Parathyroid adenoma (tissue), 2 donors: ENCODE measurements around the gene IFT81.
"Not testable (repeated sequence)": the region's sequence is repeated elsewhere in the genome, so short reads cannot be mapped to it uniquely, and the experiment has no call there.

ENCODE experiments used
- H2AFZ ChIP-seq: fragments of 300-600 bp; sonication (generic); one replicate; pipeline ENCODE4 v1.7.0; 2017; ENCODE audit warnings: antibody characterized with exemption, mild to moderate bottlenecking
- H3K27ac ChIP-seq: fragments of 300-600 bp; sonication (generic); one replicate; pipeline ENCODE4 v1.7.0; 2017
- H3K27me3 ChIP-seq: fragments of 300-600 bp; sonication (generic); one replicate; pipeline ENCODE4 v1.7.0; 2017; ENCODE audit warnings: low read length; ENCODE audit not compliant: control insufficient read depth, insufficient read depth
- H3K36me3 ChIP-seq: fragments of 300-600 bp; sonication (generic); one replicate; pipeline ENCODE4 v1.7.0; 2017; ENCODE audit warnings: low read length; ENCODE audit not compliant: control insufficient read depth, insufficient read depth
- H3K4me1 ChIP-seq: fragments of 300-600 bp; sonication (generic); one replicate; pipeline ENCODE4 v1.7.0; 2017; ENCODE audit warnings: control low read depth
- H3K4me2 ChIP-seq: fragments of 300-600 bp; sonication (generic); one replicate; pipeline ENCODE4 v1.7.0; 2017; ENCODE audit warnings: low read length
- H3K4me3 ChIP-seq: fragments of 300-600 bp; sonication (generic); one replicate; pipeline ENCODE4 v1.7.0; 2017; ENCODE audit warnings: low read depth, low read length
- H3K79me2 ChIP-seq: fragments of 300-600 bp; sonication (generic); one replicate; pipeline ENCODE4 v1.7.0; 2017; ENCODE audit warnings: control low read depth
- H3K9ac ChIP-seq: fragments of 300-600 bp; sonication (generic); one replicate; pipeline ENCODE4 v1.7.0; 2017; ENCODE audit warnings: mild to moderate bottlenecking
- H3K9me3 ChIP-seq: fragments of 300-600 bp; sonication (generic); one replicate; pipeline ENCODE4 v1.7.0; 2017; ENCODE audit warnings: low read length; ENCODE audit not compliant: control insufficient read depth
- TF ChIP-seq, protein P1 (sequence below): fragments of 300-600 bp; sonication (generic); IDR thresholded peaks from one replicate; pipeline ENCODE4 v1.7.0; 2017; ENCODE audit warnings: antibody characterized with exemption, mild to moderate bottlenecking
- donor health status: primary hyperparathyroidism.

Gene IFT81

DNA sequence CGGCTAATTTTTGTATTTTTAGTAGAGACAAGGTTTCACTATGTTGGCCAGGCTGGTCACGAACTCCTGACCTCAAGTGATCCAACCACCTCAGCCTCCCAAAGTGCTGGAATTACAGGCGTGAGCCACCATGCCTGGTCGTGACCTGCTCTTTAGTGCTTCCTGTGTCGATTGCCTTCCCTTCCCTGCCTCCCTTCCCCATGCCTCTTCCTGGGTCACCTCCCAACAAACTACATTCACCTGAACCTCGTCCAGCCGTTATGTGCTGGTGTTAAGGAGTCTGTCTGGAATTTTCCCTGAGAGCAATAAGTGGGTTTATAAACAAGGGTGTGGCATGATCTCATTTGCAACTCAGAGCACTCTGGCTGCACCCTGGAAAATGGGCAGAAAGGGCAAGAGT is 43.7 kb upstream of the IFT81 start:
- Histone ChIP-seq H3K9ac (no peak overlapping the region), H3K36me3 (no peaks in the 10 kb centered on the region), H3K4me1 (no peaks in the 10 kb centered on the region), H3K4me2 (no peak overlapping the region), H2AFZ (no peak overlapping the region), H3K9me3 (no peaks in the 10 kb centered on the region), H3K79me2 (no peaks in the 10 kb centered on the region), H3K27me3 (no peaks in the 10 kb centered on the region), H3K4me3 (no peak overlapping the region), H3K27ac (no peak overlapping the region)
- TF ChIP-seq, protein P1, sequence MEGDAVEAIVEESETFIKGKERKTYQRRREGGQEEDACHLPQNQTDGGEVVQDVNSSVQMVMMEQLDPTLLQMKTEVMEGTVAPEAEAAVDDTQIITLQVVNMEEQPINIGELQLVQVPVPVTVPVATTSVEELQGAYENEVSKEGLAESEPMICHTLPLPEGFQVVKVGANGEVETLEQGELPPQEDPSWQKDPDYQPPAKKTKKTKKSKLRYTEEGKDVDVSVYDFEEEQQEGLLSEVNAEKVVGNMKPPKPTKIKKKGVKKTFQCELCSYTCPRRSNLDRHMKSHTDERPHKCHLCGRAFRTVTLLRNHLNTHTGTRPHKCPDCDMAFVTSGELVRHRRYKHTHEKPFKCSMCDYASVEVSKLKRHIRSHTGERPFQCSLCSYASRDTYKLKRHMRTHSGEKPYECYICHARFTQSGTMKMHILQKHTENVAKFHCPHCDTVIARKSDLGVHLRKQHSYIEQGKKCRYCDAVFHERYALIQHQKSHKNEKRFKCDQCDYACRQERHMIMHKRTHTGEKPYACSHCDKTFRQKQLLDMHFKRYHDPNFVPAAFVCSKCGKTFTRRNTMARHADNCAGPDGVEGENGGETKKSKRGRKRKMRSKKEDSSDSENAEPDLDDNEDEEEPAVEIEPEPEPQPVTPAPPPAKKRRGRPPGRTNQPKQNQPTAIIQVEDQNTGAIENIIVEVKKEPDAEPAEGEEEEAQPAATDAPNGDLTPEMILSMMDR: no peak

DNA sequence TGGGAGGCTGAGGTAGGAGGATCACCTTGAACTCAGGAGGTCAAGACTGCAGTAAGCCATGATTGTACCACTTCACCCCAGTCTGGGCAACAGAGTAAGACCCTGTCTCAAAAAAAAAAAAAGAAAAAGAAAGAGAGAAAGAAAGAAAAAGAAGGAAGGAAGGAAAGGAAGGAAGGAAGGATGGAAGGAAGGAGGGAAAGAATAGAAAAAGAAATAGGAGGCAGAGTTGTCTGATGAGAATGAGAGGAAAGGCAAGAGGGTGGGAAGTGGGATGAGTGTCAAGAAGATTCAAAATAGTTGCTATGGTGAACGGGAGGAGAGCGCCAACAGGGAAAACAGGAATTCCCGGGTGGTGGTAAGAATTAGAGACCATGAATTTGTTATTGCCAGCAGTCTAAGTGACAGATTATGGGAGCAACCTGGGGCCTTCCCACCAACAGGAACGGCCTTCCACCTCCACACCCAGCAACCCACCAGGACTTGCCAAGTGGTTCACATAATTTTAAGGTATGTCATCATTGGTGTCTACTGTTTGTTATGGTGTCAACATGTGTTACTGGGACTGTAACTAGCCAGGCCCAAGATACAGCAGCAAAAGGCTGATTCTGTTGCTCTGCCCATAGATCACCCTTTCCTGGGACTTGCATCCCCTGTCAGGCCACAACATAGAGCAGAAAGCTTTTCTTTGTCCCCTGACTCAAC is 39.7 kb upstream of the IFT81 start:
- H3K9ac ChIP-seq: no peak overlapping the region
- no peaks in the 10 kb centered on the region for H3K27me3 ChIP-seq
- no peaks in the 10 kb centered on the region for H3K36me3 ChIP-seq
- no peaks in the 10 kb centered on the region for H3K9me3 ChIP-seq
- H3K4me2 ChIP-seq: no peak overlapping the region
- no peak overlapping the region for H2AFZ ChIP-seq
- no peak overlapping the region for H3K4me3 ChIP-seq
- no peak overlapping the region for H3K27ac ChIP-seq
- no peaks in the 10 kb centered on the region for H3K79me2 ChIP-seq
- H3K4me1 ChIP-seq: no peaks in the 10 kb centered on the region
- TF ChIP-seq, protein P1: no peak

DNA sequence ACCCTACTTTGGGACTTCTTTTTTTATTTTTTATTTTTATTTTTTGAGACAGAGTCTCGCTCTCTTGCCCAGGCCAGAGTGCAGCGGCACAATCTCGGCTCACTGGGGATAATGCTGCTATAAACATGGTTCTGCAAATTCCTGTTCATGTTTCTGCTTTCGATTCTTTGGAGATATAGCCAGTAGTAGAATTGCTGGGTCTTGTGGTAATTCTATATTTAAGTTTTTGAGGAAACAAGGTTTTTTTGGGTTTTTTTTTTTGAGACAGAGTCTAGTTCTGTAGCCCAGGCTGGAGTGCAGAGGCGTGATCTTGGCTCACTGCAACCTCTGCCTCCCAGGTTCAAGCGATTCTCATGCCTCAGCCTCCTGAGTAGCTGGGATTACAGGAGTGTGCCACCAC is 35.9 kb upstream of the IFT81 start:
- H3K9me3 ChIP-seq, H3K36me3 ChIP-seq, H3K9ac ChIP-seq, H3K27ac ChIP-seq, H3K4me3 ChIP-seq, H3K27me3 ChIP-seq, H3K79me2 ChIP-seq, H3K4me1 ChIP-seq, H2AFZ ChIP-seq, H3K4me2 ChIP-seq: not testable (repeated sequence)

GRCh38 chr12:110088936-110089335 is 35.2 kb upstream of the IFT81 start:
- Histone ChIP-seq H2AFZ (no peak overlapping the region), H3K9ac (no peak overlapping the region), H3K4me3 (no peak overlapping the region), H3K9me3 (no peaks in the 10 kb centered on the region), H3K79me2 (no peaks in the 10 kb centered on the region), H3K27me3 (no peaks in the 10 kb centered on the region), H3K4me1 (no peaks in the 10 kb centered on the region), H3K36me3 (no peaks in the 10 kb centered on the region), H3K27ac (no peak overlapping the region), H3K4me2 (no peak overlapping the region)
- TF ChIP-seq, protein P1: no peak

- H3K36me3 ChIP-seq: no peaks in the 10 kb centered on the region
- no peak overlapping the region for H2AFZ ChIP-seq
- H3K9me3 ChIP-seq: no peaks in the 10 kb centered on the region
- TF ChIP-seq, protein P1: no peak
- no peak overlapping the region for H3K9ac ChIP-seq
- no peak overlapping the region for H3K4me3 ChIP-seq
- H3K79me2 ChIP-seq: no peaks in the 10 kb centered on the region
- no peaks in the 10 kb centered on the region for H3K4me1 ChIP-seq
- H3K27ac ChIP-seq: no peak overlapping the region
- no peaks in the 10 kb centered on the region for H3K27me3 ChIP-seq
- no peak overlapping the region for H3K4me2 ChIP-seq
Measured at GRCh38 chr12:110090266-110091135, 33.7 kb upstream of the IFT81 start.
